NCI-H1092 (cell line): ENCODE measurements around the gene NT5C.

ENCODE experiments used
- DNase-seq: peaks from one replicate; lab custom pipeline; 2025; lab: John Stamatoyannopoulos, UW

The NT5C gene

DNA sequence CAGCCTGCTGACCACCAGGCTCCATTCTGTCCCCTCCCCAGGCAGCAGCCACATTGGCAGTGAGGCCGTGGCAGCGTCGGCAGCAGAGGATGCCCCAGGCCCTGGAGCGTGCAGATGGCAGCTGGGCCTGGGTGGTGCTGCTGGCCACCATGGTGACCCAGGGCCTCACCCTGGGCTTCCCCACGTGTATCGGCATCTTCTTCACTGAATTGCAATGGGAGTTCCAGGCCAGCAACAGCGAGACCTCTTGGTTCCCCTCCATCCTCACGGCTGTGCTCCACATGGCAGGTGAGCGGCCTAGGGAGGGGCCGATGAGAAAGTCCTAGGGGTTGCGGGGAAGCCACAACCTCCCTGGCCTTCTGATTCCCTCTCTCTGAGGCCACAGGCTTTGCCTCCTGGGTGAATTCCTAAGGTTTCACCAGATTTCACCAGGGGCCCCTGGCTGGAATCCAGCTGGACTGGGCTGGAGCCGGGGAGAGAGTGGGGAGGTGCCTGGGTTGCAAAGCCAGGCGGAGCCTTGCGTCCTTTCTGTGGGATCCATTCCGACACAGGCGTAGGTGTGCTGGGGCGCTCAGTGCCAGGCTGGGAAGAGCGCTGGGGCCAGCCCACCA is 37.9 kb downstream of the NT5C start:
- no peak for DNase-seq

DNA sequence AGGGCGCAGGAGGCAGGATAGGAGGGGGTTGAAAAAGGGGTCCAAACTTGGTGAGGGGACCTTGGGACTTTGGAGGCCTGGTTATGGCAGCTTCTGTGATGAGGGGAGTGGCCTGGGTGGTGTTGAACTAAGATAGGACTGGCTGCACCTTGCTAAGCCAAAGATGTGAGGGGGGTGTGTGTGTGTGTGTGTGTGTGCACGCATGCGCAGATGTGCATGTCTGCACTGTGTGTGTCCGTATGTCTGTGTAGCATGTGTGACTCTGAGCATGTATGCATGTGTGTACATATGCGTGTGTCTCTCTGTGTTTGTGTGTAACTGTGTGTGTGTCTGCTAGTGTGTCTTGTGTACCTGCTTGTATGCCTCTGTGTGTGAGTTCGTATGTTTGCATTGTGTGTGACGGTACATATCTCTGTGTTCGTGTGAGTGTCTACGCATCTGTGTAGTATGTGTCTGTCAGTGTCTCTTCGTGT is 39.7 kb downstream of the NT5C start:
- DNase-seq: no peak

DNA sequence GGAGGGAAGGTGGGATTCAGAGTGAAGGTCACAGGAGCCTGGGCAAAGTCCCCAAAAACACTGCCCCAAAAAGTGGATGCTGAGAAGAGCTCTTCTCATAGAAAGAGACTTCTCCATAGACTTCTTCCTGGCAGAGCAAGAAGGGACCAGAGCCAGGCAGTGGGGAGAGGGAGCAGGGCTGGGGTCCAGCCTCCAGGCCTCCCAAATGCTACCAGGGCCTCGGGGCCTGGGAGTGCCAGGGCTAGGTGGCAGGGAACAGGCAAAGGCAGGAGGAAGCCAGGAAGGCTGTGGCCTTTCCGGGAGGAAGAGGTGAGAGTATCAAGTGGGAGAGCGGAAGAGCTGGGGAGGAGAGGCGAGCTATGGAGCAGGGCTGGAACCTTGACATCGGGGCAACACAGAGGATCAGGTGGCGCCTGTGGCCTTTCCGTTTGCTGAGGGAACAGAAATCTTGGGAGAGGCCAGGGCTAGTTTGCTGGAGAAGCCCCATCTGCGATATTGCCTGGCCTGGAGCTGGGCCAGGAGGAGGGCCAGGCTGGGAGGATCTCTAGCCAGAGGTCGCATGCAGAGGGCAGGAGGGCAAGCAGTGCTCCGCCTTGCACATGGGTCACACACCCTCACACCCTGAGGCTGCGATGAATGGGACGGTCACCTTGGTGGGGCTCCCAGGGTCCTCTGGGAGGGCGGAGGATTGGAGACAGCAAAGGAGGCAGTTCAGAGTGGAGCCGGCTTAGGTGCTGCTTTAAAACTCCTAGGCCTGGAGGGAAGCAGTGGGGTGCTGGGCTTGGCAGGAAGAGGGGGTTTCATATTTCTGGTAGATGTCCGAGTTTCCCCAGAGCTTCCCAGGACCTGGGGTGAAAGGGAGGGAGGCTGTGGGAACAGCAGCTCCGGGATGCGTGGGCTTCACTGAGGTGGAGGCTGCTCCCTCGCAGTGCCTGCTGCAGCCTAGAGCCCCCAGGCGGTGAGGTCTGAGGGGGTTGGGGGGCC is 40.4 kb downstream of the NT5C start:
- DNase-seq: no peak

DNA sequence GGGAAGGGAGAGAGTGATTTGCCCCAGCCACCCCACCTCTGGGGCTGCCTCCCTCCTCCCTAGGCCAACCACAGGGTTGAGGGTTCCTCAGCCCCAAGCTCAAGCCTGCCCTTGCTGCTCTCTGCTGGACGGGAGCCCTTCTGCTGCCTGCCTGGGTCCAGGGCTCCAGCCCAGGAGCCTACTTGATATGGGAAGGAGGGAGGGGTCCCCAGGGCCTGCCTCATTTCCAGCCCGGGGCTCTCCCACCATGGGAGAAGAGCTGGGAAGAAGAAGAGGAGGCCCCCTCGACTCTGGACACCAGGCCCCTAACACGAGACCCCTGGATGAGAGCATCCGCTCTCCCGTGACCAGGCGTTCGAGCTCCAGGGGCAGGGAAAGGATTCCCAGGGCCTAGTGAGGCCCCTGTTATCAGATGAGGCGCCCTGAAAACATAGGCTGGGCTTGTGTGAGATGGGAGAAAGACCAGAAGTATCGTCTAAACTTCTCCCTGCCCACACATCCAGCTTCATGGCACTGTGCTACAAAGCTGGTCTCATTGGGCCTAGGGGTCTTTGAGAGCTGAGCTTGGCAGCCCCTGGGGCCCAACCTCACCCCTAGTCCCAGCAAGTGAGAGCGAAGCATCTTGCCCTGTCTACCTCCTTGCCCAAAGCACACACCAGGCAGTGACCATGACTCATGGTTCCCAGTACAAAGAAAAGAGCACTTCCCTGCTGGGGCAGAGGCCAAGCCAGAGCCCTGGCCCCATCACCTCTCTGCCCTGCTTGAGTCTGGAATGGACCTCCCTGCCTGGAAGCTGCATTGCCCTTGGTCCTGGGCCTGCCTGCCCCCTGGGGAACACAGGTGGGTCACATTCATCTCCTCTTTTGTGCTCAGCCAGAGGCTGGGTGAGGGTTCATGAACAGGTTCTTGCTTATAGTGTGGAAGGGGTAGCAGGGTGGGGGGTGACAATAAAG is 42.8 kb downstream of the NT5C start:
- no peak for DNase-seq

DNA sequence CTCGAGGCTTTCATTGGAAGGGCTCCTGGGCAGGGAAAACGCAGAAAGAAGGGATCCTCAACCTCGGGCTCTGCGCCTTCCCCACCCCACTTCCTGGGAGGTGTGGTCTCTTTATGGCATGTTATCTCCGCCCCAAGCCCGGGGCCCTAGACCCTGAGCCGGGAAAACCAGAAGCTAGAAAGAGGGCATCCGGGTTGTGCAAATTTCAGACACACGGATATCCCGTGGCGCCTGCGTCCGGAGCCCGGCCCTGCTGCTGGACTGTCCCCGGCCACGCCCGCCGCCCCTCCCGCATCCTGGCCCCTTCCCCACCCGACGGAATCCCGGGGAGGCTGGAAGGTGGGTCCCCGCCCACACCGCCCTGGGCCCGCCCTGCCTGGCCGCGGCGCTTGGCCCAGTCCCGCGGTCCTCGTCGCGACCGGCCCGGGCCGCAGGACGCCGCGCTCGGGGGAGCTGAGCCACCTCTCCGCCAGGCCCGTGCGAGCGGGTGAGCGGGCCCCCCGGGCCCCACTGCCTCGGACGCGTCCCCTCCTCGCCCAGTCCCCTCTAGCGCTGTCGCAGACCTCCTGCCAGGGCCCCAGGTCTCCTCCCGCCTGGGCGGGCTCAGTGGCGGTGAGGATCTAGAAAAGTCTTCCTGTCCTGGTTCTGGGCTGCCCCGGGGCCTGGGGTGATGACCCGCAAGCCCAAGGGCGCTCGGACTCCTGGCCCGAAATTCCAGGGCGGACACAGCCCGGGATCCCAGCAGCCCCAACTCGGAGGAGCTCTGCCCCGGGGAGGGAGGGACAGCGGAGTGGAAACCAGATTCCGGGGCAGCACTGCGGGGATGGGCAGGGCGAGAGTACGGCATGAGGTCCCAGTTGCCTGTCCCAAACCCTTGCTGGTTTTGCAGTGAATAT is 43.7 kb downstream of the NT5C start, which contains the start of gene SLC16A5:
Gene SLC16A5 (plus strand): TSS at position 397 of the 896 bp plus-strand sequence. CDS start 5,683 bp downstream, outside the sequence.
- no peak for DNase-seq

DNA sequence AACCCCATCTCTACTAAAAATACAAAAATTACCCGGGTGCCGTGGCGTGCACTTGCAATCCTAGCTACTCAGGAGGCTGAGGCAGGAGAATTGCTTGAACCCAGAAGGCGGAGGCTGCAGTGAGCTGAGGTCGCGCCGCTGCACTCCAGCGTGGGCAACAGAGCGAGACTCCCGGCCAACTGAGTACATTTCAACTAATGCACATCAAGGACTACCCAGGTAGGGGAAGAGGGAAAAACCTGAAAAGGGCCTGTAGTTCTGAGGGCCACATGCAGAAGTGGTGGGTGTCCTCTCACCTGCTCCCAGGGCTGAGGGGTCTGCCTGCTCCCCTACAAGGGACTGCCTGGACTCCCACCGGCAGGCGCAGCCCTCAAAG is 44.4 kb downstream of the NT5C start:
- no peak for DNase-seq

DNA sequence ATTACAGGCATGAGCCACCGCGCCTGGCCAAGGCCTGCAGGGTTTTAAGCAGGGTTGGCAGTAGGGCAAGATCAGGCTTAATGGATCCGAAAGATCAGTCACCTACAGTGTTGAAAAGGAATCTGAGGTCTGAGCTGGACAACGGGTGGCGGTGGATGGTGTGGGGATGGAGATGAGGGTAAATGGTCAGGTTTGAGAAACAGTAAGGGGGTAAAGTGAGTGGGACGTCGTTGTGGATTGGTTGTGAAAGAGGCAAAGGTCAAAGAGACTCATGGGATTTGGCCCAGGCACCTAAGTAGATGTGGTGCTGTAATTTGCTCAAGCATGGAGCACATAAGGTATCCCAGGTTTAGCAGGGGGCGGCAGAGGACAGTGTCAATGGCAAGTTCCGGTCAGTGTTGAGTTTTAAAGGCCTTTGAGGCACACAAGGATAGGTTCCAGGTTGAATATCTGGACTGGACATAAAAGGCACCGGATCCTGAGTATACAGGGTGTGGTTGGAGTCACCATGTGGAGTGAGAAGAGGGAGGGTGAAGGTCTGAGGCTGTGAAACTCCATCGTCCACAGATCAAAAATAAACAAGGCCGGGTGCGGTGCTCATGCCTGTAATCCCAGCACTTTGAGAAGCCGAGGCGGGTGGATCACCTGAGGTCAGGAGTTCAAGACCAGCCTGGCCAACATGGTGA is 44.9 kb downstream of the NT5C start:
- DNase-seq: no peak

DNA sequence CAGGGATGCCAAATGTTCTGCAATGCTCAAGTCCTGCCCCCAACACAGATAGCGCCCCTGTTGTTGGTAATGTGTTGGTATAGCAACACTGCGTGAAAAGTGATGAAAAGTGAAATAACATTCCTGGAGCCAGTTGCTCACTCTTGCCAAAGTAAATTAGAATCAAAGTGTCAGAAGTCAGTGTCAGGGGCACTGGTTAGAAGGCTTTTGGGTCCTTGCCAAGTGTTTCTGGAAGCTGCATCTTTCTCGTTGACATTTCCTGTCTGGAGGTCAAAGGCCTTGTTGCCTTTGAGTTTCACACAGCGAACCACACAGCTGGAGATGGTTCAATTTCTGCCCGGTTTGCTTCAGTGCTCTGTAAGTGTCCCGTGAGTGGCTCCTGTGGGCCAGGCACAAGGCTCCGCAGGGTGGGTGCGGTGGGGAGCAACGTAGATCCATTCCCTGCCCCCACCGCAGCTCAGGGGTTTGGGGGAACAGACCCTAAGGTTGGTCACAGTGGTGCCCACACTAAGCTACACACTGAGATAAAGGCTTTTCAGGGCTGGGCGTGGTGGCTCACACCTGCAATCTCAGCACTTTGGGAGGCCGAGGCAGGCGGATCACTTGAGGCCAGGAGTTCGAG is 47.4 kb downstream of the NT5C start:
- DNase-seq: no peak

DNA sequence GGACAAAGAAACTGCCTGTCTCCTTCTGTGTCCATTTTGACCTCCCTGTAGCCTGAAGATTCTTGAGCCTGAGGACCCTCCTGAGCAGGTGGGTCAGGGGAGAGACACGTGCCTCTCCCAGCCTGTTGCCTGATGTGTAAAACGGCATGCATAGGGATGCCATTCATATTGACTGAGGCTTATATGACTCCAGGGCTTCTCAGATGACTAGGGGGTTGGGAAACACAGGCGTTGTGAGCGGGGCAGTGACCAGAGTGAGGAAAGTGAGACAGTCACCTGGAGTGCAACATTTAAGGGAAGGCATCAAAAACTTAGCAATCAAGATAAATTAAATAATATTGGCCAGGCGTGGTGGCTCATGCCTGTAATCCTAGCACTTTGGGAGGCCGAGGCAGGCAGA is 48.9 kb downstream of the NT5C start:
- DNase-seq: no peak

DNA sequence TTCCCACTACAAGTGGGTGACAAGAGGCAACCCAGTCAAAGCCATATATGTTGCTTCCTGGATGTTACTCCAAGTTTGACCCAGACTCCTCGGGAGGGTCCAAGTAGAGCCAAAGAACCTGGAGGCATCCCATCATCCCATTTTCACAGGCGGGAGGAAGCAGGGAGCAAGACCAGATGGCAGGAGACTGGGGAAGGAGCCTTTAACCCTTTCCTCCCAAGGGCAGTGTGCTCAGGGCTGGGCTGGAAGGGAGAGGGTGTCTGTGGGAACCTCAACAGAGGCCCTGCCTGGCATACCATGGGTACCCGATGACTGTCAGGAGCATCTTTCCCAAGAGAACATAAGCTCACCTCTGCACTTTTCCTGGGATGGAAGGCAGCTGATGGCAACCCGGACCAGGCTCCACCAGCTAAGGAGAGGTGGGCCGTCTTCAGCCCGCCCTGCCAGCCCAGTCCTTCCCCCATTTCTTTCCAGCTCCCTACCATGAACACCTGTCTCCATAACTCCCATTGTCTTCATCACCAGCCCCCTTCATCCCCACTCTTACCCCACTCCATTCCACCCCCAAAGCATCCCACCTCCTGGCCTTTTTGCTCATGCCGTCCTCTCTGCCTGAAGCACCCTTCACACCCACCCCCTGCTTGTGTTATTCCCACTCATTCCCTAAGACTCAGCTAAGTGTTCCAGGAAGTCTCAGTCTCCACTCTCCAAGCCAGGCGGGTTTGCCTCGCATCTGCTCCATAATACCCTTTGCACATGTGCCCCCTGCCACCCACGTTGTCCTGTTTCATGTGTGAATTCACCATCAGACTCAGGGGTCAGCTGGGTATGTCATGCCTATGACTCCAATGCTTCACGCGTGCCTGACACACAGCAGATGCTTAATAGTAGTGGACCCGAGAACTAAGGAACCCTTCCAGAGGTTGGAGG is 49.7 kb downstream of the NT5C start:
- DNase-seq: no peak
